ENCODE measurements around the gene ART1.

DNA sequence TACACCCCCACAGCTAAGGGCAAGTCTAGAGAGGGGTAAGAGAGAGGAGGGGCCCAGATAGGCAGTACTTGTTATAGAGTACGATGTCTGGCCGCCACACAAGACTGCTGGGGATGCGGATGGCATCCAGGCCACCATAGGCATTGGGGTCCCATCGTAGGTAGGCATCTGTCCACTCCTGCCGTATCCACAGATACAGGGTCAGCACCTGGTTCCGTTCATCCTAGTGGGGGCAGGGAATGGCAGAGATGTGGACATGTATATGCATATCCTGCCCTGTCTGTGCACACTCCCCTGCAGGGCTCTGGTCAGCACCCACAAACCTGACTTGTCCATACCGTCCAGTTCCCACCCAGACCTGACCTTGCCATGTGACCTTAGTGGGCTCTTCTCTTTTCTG lies 24.2 kb downstream of the ART1 start:
- TF ChIP-seq RORB (CRISPR knock-in tag; IDR thresholded peaks at IDR 0.05): no peak
- TF ChIP-seq ZNF423 (CRISPR knock-in tag; IDR thresholded peaks at IDR 0.05): no peak
